Brain microvascular endothelial cell (primary cell): ENCODE data around the gene LRBA.

Experiments
- DNase-seq: peaks from one replicate; pipeline ENCODE4 v3.0.0-alpha.2; 2020
- H3K27ac ChIP-seq: fragments of 250-450 bp; sonication (Bioruptor Pico); 2 replicates; pipeline ENCODE4 v1.5.1; 2020; ENCODE audit warnings: mild to moderate bottlenecking, moderate library complexity
- H3K27me3 ChIP-seq: fragments of 250-450 bp; sonication (Bioruptor Pico); replicated peaks from 2 replicates; pipeline ENCODE4 v1.5.1; 2020; ENCODE audit warnings: mild to moderate bottlenecking
- H3K36me3 ChIP-seq: fragments of 250-450 bp; sonication (Bioruptor Pico); replicated peaks from 2 replicates; pipeline ENCODE4 v1.5.1; 2020; ENCODE audit warnings: mild to moderate bottlenecking
- H3K4me3 ChIP-seq: 2 replicates; pipeline ENCODE4 v1.5.1; 2011; ENCODE audit warnings: low read depth, mild to moderate bottlenecking, control low read depth, low read length, moderate library complexity
- CTCF ChIP-seq: IDR thresholded peaks from 2 replicates; pipeline ENCODE4 v1.5.1; 2011; ENCODE audit warnings: low read depth, mild to moderate bottlenecking, moderate library complexity, low read length, control low read depth, inconsistent platforms; ENCODE audit errors: missing control alignments
- in situ Hi-C: cut with HindIII; loops from 2 replicates; pipeline ENCODE4 v1.10.0; 2017; ENCODE audit warnings: low sequenced_read_pairs, low pct_ligation_motif_present

LRBA gene

GRCh38 chr4:150357829-150358228, 657.3 kb downstream of the LRBA start:
- no peak for TF ChIP-seq CTCF
- in situ Hi-C loops, result no loop called here
- H3K27me3 ChIP-seq, result no peaks in the 10 kb centered on the region
- DNase-seq, result no peak
- no peak overlapping the region for H3K4me3 ChIP-seq
- H3K36me3 ChIP-seq, result no peaks in the 10 kb centered on the region
- H3K27ac ChIP-seq, result no peak overlapping the region

- no peak for TF ChIP-seq CTCF
- no peaks in the 10 kb centered on the region for H3K27me3 ChIP-seq
- in situ Hi-C loops, result no loop called here
- H3K4me3 ChIP-seq, result no peak overlapping the region
- no peak overlapping the region for H3K27ac ChIP-seq
- no peak for DNase-seq
- H3K36me3 ChIP-seq, result no peaks in the 10 kb centered on the region
Measured at GRCh38 chr4:150355858-150356455, 659.1 kb downstream of the LRBA start.

- DNase-seq, result no peak
- Histone ChIP-seq H3K36me3 (no peaks in the 10 kb centered on the region), H3K4me3 (no peak overlapping the region), H3K27me3 (no peaks in the 10 kb centered on the region), H3K27ac (no peak overlapping the region)
- in situ Hi-C loops, result no loop called here
- no peak for TF ChIP-seq CTCF
Measured at GRCh38 chr4:150355418-150355817, 659.7 kb downstream of the LRBA start.

GRCh38 chr4:150354214-150354796, 660.8 kb downstream of the LRBA start:
- Histone ChIP-seq H3K27ac (no peak overlapping the region), H3K27me3 (no peaks in the 10 kb centered on the region)
- in situ Hi-C loops, result no loop called here

DNA sequence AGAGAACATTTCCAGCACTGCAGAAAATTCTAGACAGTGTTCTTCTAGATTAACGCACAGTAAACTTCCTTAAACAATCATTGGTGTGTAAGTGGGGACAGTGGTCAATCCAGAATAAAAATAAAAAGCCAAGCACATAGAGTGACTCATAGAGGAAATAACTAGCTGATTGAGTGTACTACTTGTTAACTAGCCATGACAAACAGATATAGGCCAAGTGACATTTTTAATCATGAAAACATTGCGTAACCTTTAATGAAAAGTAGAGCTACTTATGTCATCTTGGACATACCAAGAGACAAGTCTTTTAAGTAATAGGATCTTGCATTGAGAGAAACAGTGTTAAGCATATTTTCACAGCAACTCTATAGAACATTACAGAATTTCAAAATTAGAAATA, 667.0 kb downstream of the LRBA start:
- TF ChIP-seq CTCF, result no peak
- in situ Hi-C loops, result no loop called here
- peak; percentile 20 for DNase-seq
- H3K4me3 ChIP-seq, result no peak overlapping the region
- H3K27ac ChIP-seq, result no peak overlapping the region
- H3K36me3 ChIP-seq, result no peaks in the 10 kb centered on the region
- no peaks in the 10 kb centered on the region for H3K27me3 ChIP-seq

More at GRCh38 chr4:150354214-150354796, 660.8 kb downstream of the LRBA start:
- Histone ChIP-seq H3K4me3 (no peak overlapping the region), H3K36me3 (no peaks in the 10 kb centered on the region)
- DNase-seq, result no peak
- TF ChIP-seq CTCF, result no peak
